Lower leg skin (tissue), 4 donors: ENCODE measurements around the gene MAP3K7. TPM values are rescaled to one million over a fixed set of nuclear protein-coding genes. Genes with fewer than 3 reads are reported as not detected.
A peak's percentile ranks its signal among the peaks of the same experiment; 100 is the strongest.

ENCODE experiments used
- DNase-seq, 2 donors: peaks; one replicate each; pipeline ENCODE4 v3.0.0-alpha.2; 2019; ENCODE audit warnings: low spot score in 2 of 2
- H3K4me3 ChIP-seq: fragments of 200-600 bp; sonication (generic); 2 replicates; pipeline ENCODE4 v1.5.1; 2017; ENCODE audit warnings: mild to moderate bottlenecking, low read depth; ENCODE audit not compliant: poor library complexity, severe bottlenecking
- POLR2A ChIP-seq, 2 donors: fragments of 450-650 bp; IDR thresholded peaks; one replicate each; pipeline ENCODE4 v1.6.1; 2016 to 2017; ENCODE audit warnings: antibody characterized with exemption in 2 of 2, mild to moderate bottlenecking in 1 of 2, moderate library complexity in 1 of 2
- WGBS, 2 donors: methylation state at CpG; one replicate each; pipeline ENCODE4 v1.1.5; 2018; 5-methylcytosine and 5-hydroxymethylcytosine counted together
- intact Hi-C: fragments of 100-400 bp; cut with DNase I; formaldehyde crosslinking; loops from one replicate; pipeline ENCODE4 v1.15.0; 2023; ENCODE audit warnings: low total_unique reads
- total RNA-seq, 4 donors: library from RNA; depleted of rRNA; stranded (reverse); fragments of >200 nt; gene quantifications; one replicate each; pipeline ENCODE4 v1.1.0, GENCODE V29; 2016
- TF ChIP-seq, protein P1 (sequence below), 3 donors: fragments of 450-650 bp; IDR thresholded peaks; one replicate each; pipeline ENCODE4 v1.5.1; 2016; ENCODE audit warnings: antibody characterized with exemption in 3 of 3, mild to moderate bottlenecking in 3 of 3, moderate library complexity in 2 of 3

The MAP3K7 gene
- total RNA-seq, 4 donors from 2014 or later: 21.5 to 25.8 (median 23.5) TPM

GRCh38 chr6:90611543-90612312 is 24.9 kb upstream of the MAP3K7 start:
- H3K4me3 ChIP-seq: peak overlapping the region; percentile 35
- DNase-seq: no peak
- intact Hi-C loops: no loop called here
- 64 to 67% methylated on average over 25 of the region's 25 CpGs for WGBS, 2 donors
- TF ChIP-seq, protein P1, sequence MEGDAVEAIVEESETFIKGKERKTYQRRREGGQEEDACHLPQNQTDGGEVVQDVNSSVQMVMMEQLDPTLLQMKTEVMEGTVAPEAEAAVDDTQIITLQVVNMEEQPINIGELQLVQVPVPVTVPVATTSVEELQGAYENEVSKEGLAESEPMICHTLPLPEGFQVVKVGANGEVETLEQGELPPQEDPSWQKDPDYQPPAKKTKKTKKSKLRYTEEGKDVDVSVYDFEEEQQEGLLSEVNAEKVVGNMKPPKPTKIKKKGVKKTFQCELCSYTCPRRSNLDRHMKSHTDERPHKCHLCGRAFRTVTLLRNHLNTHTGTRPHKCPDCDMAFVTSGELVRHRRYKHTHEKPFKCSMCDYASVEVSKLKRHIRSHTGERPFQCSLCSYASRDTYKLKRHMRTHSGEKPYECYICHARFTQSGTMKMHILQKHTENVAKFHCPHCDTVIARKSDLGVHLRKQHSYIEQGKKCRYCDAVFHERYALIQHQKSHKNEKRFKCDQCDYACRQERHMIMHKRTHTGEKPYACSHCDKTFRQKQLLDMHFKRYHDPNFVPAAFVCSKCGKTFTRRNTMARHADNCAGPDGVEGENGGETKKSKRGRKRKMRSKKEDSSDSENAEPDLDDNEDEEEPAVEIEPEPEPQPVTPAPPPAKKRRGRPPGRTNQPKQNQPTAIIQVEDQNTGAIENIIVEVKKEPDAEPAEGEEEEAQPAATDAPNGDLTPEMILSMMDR (IDR thresholded peaks at IDR 0.05): no peak
- TF ChIP-seq POLR2A (IDR thresholded peaks at IDR 0.05): no peak

- WGBS, 2 donors: 1% methylated on average over 36 to 58 of the region's 72 CpGs
- DNase-seq: peak in 1 of 2 donors; percentile 83
These were observed 24.1 kb upstream of the MAP3K7 start for GRCh38 chr6:90610751-90611542.

DNA sequence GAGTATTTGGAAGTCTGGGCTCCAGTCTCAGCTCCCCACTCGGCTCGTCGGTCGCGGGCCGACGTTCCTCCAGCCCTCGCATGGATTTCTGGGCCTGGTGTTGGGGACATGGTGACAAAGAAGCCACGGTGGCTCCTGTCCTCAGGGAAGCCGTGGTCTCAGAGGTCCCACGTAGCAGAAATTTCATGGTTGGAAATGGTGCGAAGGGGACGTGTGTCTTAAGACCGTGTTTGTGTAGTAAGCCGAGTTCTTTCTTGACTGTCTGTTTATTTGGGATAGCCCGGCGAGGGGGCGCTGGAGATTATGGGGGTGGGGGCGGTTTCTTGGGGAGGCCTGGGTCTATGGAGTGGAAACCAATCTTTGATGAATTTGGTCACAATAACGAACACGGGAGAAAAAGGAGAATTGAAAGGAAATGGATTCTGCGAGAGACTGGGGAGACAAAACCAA is 23.5 kb upstream of the MAP3K7 start:
- 8 to 10% methylated on average over 22 of the region's 22 CpGs for WGBS, 2 donors
- intact Hi-C loops: no loop called here
- DNase-seq: no peak
- H3K4me3 ChIP-seq: peak overlapping the region; percentile 35
- no peak for TF ChIP-seq POLR2A (IDR thresholded peaks at IDR 0.05)
- TF ChIP-seq, protein P1 (IDR thresholded peaks at IDR 0.05): no peak

More at GRCh38 chr6:90610751-90611542, 24.1 kb upstream of the MAP3K7 start:
- TF ChIP-seq, protein P1 (IDR thresholded peaks at IDR 0.05): no peak
- TF ChIP-seq POLR2A (IDR thresholded peaks at IDR 0.05): no peak
- peak overlapping the region; percentile 35 for H3K4me3 ChIP-seq
- intact Hi-C loops: no loop called here

- no peak for DNase-seq
- intact Hi-C loops: no loop called here
- 59 to 70% methylated on average over 1 of the region's 1 CpG for WGBS, 2 donors
- no peak overlapping the region for H3K4me3 ChIP-seq
- TF ChIP-seq, protein P1 (IDR thresholded peaks at IDR 0.05): no peak
- TF ChIP-seq POLR2A (IDR thresholded peaks at IDR 0.05): no peak
These were observed 19.0 kb upstream of the MAP3K7 start for GRCh38 chr6:90605749-90606340.

GRCh38 chr6:90604546-90604945 is 17.7 kb upstream of the MAP3K7 start:
- TF ChIP-seq POLR2A (IDR thresholded peaks at IDR 0.05): no peak
- TF ChIP-seq, protein P1 (IDR thresholded peaks at IDR 0.05): no peak
- H3K4me3 ChIP-seq: no peak overlapping the region
- intact Hi-C loops: no loop called here
- 79 to 93% methylated on average over 1 of the region's 1 CpG for WGBS, 2 donors
- DNase-seq: no peak
